Measurements from ENCODE around the gene GLRX2.
"Not testable (repeated sequence)": the region's sequence is repeated elsewhere in the genome, so short reads cannot be mapped to it uniquely, and the experiment has no call there.

Gene GLRX2

GRCh38 chr1:193104907-193105820, at the start of gene GLRX2:
GLRX2 (minus strand) TSS chr1:193105414; CDS start chr1:193105382, 32 bp downstream.
- DNase-seq, result peak; percentile 51

GRCh38 chr1:193144999-193145398, 39.8 kb upstream of the GLRX2 start:
- no peak for DNase-seq

- DNase-seq, result no peak
These were observed 39.2 kb upstream of the GLRX2 start for GRCh38 chr1:193144361-193144938.

GRCh38 chr1:193143285-193143684, 38.1 kb upstream of the GLRX2 start:
- DNase-seq, result no peak

GRCh38 chr1:193142409-193142808, 37.2 kb upstream of the GLRX2 start:
- no peak for DNase-seq

GRCh38 chr1:193141804-193142203, 36.6 kb upstream of the GLRX2 start:
- DNase-seq, result no peak

GRCh38 chr1:193140254-193140653, 35.0 kb upstream of the GLRX2 start:
- no peak for DNase-seq

- no peak for DNase-seq
These were observed 26.1 kb upstream of the GLRX2 start for GRCh38 chr1:193131266-193131860.

GRCh38 chr1:193125369-193125768, 20.2 kb upstream of the GLRX2 start:
- no peak for DNase-seq

GRCh38 chr1:193123751-193124150, 18.5 kb upstream of the GLRX2 start:
- no peak for DNase-seq

- DNase-seq, result peak; percentile 100
These were observed 16.7 kb upstream of the GLRX2 start, which contains the start of gene CDC73 for GRCh38 chr1:193121616-193122593. CDC73 (plus strand) TSS chr1:193122031; CDS start chr1:193122201, 170 bp downstream.

GRCh38 chr1:193120604-193121166, 15.5 kb upstream of the GLRX2 start:
- no peak for DNase-seq

- no peak for DNase-seq
These were observed 13.9 kb upstream of the GLRX2 start for GRCh38 chr1:193118803-193119730.

GRCh38 chr1:193118194-193118593, 13.0 kb upstream of the GLRX2 start:
- DNase-seq, result no peak

GRCh38 chr1:193117167-193117566, 12.0 kb upstream of the GLRX2 start:
- DNase-seq, result not testable (repeated sequence)

- DNase-seq, result no peak
These were observed 10.5 kb upstream of the GLRX2 start for GRCh38 chr1:193115629-193116227.

GRCh38 chr1:193114485-193115095, 9.4 kb upstream of the GLRX2 start:
- DNase-seq, result no peak

- no peak for DNase-seq
These were observed 8.7 kb upstream of the GLRX2 start for GRCh38 chr1:193113992-193114332.

- no peak for DNase-seq
These were observed 8.2 kb upstream of the GLRX2 start for GRCh38 chr1:193113258-193113991.

Measured in stimulated activated CD4-positive, alpha-beta T cell treated with anti-CD3 and anti-CD28 coated beads, Interleukin-12 subunit alpha, Interleukin-12 subunit beta, amount 100 ng/mL, for 4 hours (primary cell).